ENCODE data around the gene TXK. TPM values are rescaled to one million over a fixed set of nuclear protein-coding genes. Genes with fewer than 3 reads are reported as not detected.

Gene TXK
- total and polyA plus RNA-seq, 2 of the 13 experiments (the other 11 are each of a cell fraction or from before 2014, with no cell fraction given), result not detected

GRCh38 chr4:48044298-48044697 is 89.8 kb downstream of the TXK start:
- Histone ChIP-seq H3K27ac (ENCODE audit: extremely low read length, insufficient read depth, low read length) (no peak overlapping the region), H3K9me3 (ENCODE audit: low read length) (no peaks in the 10 kb centered on the region), H2AFZ (ENCODE audit: low read length) (no peak overlapping the region), H3K4me2 (ENCODE audit: low read depth, low read length) (no peak overlapping the region), H3K27me3 (ENCODE audit: control insufficient read depth in 1 of 2, insufficient read depth in 2 of 2, low read length in 2 of 2) (no peaks in the 10 kb centered on the region), H3K4me3 (replicated peaks in 1 of 3; ENCODE audit: insufficient read depth in 1 of 3, low read depth in 2 of 3, low read length in 3 of 3) (no peak overlapping the region), H3K36me3 (replicated peaks in 1 of 2; ENCODE audit: control insufficient read depth in 1 of 2, insufficient read depth in 2 of 2, low read length in 2 of 2) (no peaks in the 10 kb centered on the region), H3K79me2 (ENCODE audit: insufficient read depth, low read length) (no peaks in the 10 kb centered on the region), H3K4me1 (ENCODE audit: insufficient read depth, low read length) (peaks cover 56% of the 10 kb centered on the region), H4K20me1 (ENCODE audit: insufficient read depth, low read length) (no peaks in the 10 kb centered on the region), H3K9ac (ENCODE audit: insufficient read depth, low read depth, low read length) (no peak overlapping the region)
- in situ Hi-C loops (cut with HindIII; ENCODE audit: extremely low pct_ligation_motif_present, low pct_unique_long_range_greater_than_20kb), result no loop called here
- intact Hi-C loops (cut with micrococcal nuclease; ENCODE audit: unreplicated experiment), result no loop called here
- FAIRE-seq (no peak), ATAC-seq (no peak), DNase-seq (ENCODE audit: low spot score) (no peak)
- ChIA-PET POLR2A (interaction anchor here (0.7 kb wide), 1 partner anchor 113 kb away, joined by 3 read pairs; no protein-coding TSS in a partner anchor), CTCF (ENCODE audit: low intra/inter-chr PET ratio, low total read pairs) (no interaction called here)
- no peak for TF ChIP-seq SOX6 (IDR thresholded peaks at IDR 0.05)
- TF ChIP-seq SOX6 (CRISPR knock-in tag; IDR thresholded peaks at IDR 0.05), result no peak
- no peak for TF ChIP-seq ZFYVE20 (CRISPR knock-in tag; IDR thresholded peaks at IDR 0.05; ENCODE audit: borderline replicate concordance, low read depth)
- TF ChIP-seq SIX4 (CRISPR knock-in tag; IDR thresholded peaks at IDR 0.05), result no peak
- TF ChIP-seq TAF15 (IDR thresholded peaks at IDR 0.05; ENCODE audit: low read depth, low read length, poor library complexity, severe bottlenecking), result no peak
- no peak for TF ChIP-seq NFIC (IDR thresholded peaks at IDR 0.05; ENCODE audit: low read length)
- no peak for TF ChIP-seq ARID3A (IDR thresholded peaks at IDR 0.05; ENCODE audit: low read depth, low read length)
- TF ChIP-seq ZNF275 (CRISPR knock-in tag; IDR thresholded peaks at IDR 0.05; ENCODE audit: borderline replicate concordance), result no peak
- 92% methylated on average over 2 of the region's 2 CpGs for WGBS (ENCODE audit: low lambda C conversion rate)
- no TSS peak for BruUV-seq (replicated peaks)

All from HepG2 (cell line).